ENCODE results near the gene HOXD8. TPM values are rescaled to one million over a fixed set of nuclear protein-coding genes. Genes with fewer than 3 reads are reported as not detected.
A peak's percentile ranks its signal among the peaks of the same experiment; 100 is the strongest.

Gene HOXD8
- polyA plus RNA-seq, 4 donors, result 0.89 to 7.3 (median 3.6) TPM

DNA sequence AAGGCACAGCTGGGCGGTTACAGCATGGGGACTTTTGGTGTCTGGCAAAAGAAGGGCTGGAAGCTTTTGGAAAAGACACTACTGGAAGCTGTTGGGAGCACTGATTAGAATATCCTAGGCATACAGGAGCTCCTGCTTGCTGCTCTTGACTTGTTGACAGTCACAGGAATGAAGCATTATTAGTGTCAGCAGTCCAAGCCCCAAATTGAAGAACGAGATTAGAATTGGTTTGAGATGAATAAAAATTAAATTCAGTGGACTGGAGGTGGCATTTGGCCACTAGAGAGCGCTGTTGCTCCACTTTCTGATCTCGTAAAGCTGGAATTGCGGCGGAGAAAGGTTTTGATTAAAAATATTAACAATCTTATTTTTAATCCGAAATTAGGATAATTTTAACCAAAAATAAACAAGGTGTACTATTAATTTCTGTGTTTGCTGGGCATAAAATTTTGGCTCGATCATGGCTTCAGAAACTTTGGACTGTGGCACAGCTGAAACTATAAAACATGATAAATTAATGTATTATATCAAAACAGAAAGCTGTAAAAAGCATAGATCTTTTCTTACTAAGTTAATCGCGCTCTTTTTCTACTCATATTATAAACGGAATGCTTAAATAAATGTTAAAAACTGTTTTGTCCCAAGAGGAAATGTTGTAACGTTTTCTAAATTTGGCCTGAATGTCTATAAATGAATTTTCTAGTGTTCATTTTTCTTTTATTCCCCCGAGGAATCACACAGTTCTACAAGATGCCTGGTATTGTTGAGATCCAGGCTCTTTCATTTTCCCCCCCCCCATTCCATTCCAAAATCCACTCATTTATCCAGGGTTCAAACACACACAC is 2.4 kb upstream of the HOXD8 start:
- Histone ChIP-seq H3K4me3 (ENCODE audit: low read depth in 1 of 3, low read length in 3 of 3) (no peak overlapping the region), H3K9me3 (ENCODE audit: control insufficient read depth in 2 of 2, insufficient read depth in 1 of 2, low read depth in 1 of 2, low read length in 1 of 2) (no peaks in the 10 kb centered on the region), H3K27me3 (ENCODE audit: control insufficient read depth in 3 of 3, insufficient read depth in 3 of 3, low read length in 3 of 3) (peaks cover 11 to 89% (median 44%) of the 10 kb centered on the region in 3 donors), H3K27ac (ENCODE audit: low read depth in 1 of 3, low read length in 2 of 3) (no peak overlapping the region), H3K36me3 (ENCODE audit: control insufficient read depth in 3 of 3, insufficient read depth in 2 of 3, low read depth in 1 of 3, low read length in 3 of 3) (no peaks in the 10 kb centered on the region), H3K4me1 (ENCODE audit: control insufficient read depth in 3 of 3, insufficient read depth in 2 of 3, low read depth in 1 of 3, low read length in 2 of 3) (peaks cover 0 to 2% (median 2%) of the 10 kb centered on the region in 3 donors)
- FAIRE-seq (peak; percentile 44), DNase-seq (peak; percentile 52 to 70)
- 2 to 4% (median 3%) methylated on average over 13 of the region's 13 CpGs for WGBS, 3 donors

GRCh38 chr2:176127774-176128072 is 1.8 kb upstream of the HOXD8 start:
- H3K4me1 ChIP-seq (ENCODE audit: control insufficient read depth in 3 of 3, insufficient read depth in 2 of 3, low read depth in 1 of 3, low read length in 2 of 3), result peaks cover 0 to 2% (median 2%) of the 10 kb centered on the region in 3 donors
- WGBS, 3 donors, result 20 to 36% (median 31%) methylated on average over 4 of the region's 4 CpGs

DNA sequence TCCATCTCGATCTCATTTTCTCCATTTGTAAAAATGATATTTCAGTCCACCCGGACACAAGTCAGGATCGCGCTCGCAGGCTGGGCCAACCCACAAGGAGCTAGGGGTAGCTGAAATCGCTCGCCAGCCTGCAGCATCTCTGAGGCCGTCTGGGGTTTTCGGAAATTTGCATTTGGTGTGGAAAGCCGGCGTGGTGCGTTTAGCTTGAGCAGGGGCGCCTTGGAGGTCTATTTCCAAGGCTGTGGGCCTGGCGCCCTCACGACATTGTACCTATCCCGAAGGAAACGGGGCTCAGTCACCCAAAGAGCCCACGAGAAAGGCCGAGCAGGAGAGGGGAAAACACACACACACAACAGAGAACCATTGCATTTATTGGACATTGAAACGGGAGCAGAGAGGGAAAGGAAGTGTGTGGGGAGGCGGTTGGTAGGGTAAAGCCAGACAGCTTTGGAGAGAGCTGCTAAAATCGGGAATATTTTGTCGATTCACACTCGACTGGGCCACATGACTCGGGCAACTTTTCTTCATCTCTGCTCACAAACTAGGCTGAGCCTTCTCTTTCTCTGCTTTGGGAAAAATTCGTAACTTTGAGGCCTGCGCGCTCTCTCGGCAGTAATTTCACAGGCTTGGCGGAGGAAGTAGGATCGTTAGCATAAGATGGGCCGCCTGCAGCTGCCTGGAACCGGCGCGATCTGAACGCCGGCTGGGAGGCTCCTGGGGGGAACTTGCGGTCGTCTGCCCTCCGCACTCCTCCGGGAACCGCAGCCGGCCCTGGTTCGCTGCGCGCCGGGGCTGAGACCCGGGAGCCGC is 1.1 kb upstream of the HOXD8 start:
- no peaks in the 10 kb centered on the region for H3K9me3 ChIP-seq (ENCODE audit: control insufficient read depth in 2 of 2, insufficient read depth in 1 of 2, low read depth in 1 of 2, low read length in 1 of 2)
- H3K4me3 ChIP-seq (ENCODE audit: low read depth in 1 of 3, low read length in 3 of 3), result peak overlapping the region in 1 of 3 donors; percentile 41
- no peaks in the 10 kb centered on the region for H3K36me3 ChIP-seq (ENCODE audit: control insufficient read depth in 3 of 3, insufficient read depth in 2 of 3, low read depth in 1 of 3, low read length in 3 of 3)
- WGBS, 3 donors, result 6 to 13% (median 11%) methylated on average over 45 to 49 of the region's 49 CpGs
- DNase-seq (peak in 1 of 2 donors; percentile 55), FAIRE-seq (no peak)
- H3K4me1 ChIP-seq (ENCODE audit: control insufficient read depth in 3 of 3, insufficient read depth in 2 of 3, low read depth in 1 of 3, low read length in 2 of 3), result peaks cover 0 to 2% (median 2%) of the 10 kb centered on the region in 3 donors
- peaks cover 7 to 91% (median 39%) of the 10 kb centered on the region in 3 donors for H3K27me3 ChIP-seq (ENCODE audit: control insufficient read depth in 3 of 3, insufficient read depth in 3 of 3, low read length in 3 of 3)
- peak overlapping the region in 2 of 3 donors; percentile 17 to 77 for H3K27ac ChIP-seq (ENCODE audit: low read depth in 1 of 3, low read length in 2 of 3)

More at GRCh38 chr2:176127774-176128072, 1.8 kb upstream of the HOXD8 start:
- Histone ChIP-seq H3K27me3 (ENCODE audit: control insufficient read depth in 3 of 3, insufficient read depth in 3 of 3, low read length in 3 of 3) (peaks cover 10 to 90% (median 42%) of the 10 kb centered on the region in 3 donors), H3K27ac (ENCODE audit: low read depth in 1 of 3, low read length in 2 of 3) (no peak overlapping the region), H3K36me3 (ENCODE audit: control insufficient read depth in 3 of 3, insufficient read depth in 2 of 3, low read depth in 1 of 3, low read length in 3 of 3) (no peaks in the 10 kb centered on the region), H3K9me3 (ENCODE audit: control insufficient read depth in 2 of 2, insufficient read depth in 1 of 2, low read depth in 1 of 2, low read length in 1 of 2) (no peaks in the 10 kb centered on the region), H3K4me3 (ENCODE audit: low read depth in 1 of 3, low read length in 3 of 3) (no peak overlapping the region)
- no peak for FAIRE-seq
- no peak for DNase-seq

DNA sequence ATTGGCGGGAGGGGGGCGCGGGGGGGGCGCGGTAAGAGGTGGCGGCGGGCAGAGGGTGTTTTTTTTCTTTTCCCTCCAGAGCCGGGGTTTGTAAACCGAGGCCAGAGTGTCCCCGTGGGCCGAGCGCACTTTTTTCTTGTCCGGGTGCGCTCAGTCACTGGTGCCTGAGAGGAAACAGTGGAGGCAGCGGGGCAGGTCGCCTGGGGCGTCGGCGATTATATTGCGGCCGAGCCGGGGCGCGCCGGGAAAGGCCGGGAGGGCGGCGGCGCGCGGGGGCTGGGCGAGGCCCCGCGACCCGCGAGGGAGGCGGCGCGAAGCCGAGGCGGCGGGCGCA is 275 bp downstream of the HOXD8 start:
- peak overlapping the region in 2 of 3 donors; percentile 59 to 75 for H3K27ac ChIP-seq (ENCODE audit: low read depth in 1 of 3, low read length in 2 of 3)
- FAIRE-seq, result no peak
- peaks cover 0 to 2% (median 2%) of the 10 kb centered on the region in 3 donors for H3K4me1 ChIP-seq (ENCODE audit: control insufficient read depth in 3 of 3, insufficient read depth in 2 of 3, low read depth in 1 of 3, low read length in 2 of 3)

DNA sequence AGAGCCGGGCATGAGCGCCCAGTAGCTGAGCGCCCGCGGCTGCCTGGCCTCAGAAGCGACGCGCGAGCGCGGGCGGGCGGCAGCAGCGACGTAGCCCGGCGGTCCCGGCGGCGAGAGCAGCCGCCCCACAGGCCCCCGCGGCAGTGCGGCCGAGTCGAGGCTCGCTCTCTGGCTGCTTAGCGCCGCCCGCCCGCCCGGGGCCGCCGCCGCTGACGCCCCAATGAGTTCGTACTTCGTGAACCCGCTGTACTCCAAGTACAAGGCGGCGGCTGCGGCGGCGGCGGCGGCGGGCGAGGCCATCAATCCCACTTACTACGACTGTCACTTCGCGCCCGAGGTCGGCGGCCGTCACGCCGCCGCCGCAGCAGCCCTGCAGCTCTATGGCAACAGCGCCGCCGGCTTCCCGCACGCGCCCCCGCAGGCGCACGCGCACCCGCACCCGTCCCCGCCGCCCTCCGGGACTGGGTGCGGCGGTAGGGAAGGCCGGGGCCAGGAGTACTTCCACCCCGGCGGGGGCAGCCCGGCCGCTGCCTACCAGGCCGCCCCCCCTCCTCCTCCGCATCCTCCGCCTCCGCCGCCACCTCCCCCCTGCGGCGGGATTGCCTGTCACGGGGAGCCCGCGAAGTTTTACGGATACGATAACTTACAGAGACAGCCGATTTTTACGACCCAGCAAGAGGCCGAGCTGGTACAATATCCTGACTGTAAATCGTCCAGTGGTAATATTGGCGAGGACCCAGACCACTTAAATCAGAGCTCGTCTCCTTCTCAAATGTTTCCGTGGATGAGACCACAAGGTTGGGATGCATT is 847 bp downstream of the HOXD8 start:
- Histone ChIP-seq H3K27ac (ENCODE audit: low read depth in 1 of 3, low read length in 2 of 3) (peak overlapping the region in 2 of 3 donors; percentile 43 to 75), H3K9me3 (ENCODE audit: control insufficient read depth in 2 of 2, insufficient read depth in 1 of 2, low read depth in 1 of 2, low read length in 1 of 2) (no peaks in the 10 kb centered on the region), H3K4me3 (ENCODE audit: low read depth in 1 of 3, low read length in 3 of 3) (peak overlapping the region; percentile 41 to 45 (median 44)), H3K4me1 (ENCODE audit: control insufficient read depth in 3 of 3, insufficient read depth in 2 of 3, low read depth in 1 of 3, low read length in 2 of 3) (peaks cover 0 to 2% (median 2%) of the 10 kb centered on the region in 3 donors), H3K27me3 (ENCODE audit: control insufficient read depth in 3 of 3, insufficient read depth in 3 of 3, low read length in 3 of 3) (peaks cover 7 to 91% (median 36%) of the 10 kb centered on the region in 3 donors), H3K36me3 (ENCODE audit: control insufficient read depth in 3 of 3, insufficient read depth in 2 of 3, low read depth in 1 of 3, low read length in 3 of 3) (no peaks in the 10 kb centered on the region)
- DNase-seq (peak in 1 of 2 donors; percentile 67), FAIRE-seq (no peak)
- 3 to 6% (median 4%) methylated on average over 64 to 100 of the region's 100 CpGs for WGBS, 3 donors

More for the DNA sequence above, 275 bp downstream of the HOXD8 start:
- WGBS, 3 donors, result 1 to 7% (median 4%) methylated on average over 37 to 43 of the region's 43 CpGs
- Histone ChIP-seq H3K4me3 (ENCODE audit: low read depth in 1 of 3, low read length in 3 of 3) (peak overlapping the region; percentile 30 to 45 (median 44)), H3K27me3 (ENCODE audit: control insufficient read depth in 3 of 3, insufficient read depth in 3 of 3, low read length in 3 of 3) (peaks cover 7 to 91% (median 36%) of the 10 kb centered on the region in 3 donors), H3K9me3 (ENCODE audit: control insufficient read depth in 2 of 2, insufficient read depth in 1 of 2, low read depth in 1 of 2, low read length in 1 of 2) (no peaks in the 10 kb centered on the region), H3K36me3 (ENCODE audit: control insufficient read depth in 3 of 3, insufficient read depth in 2 of 3, low read depth in 1 of 3, low read length in 3 of 3) (no peaks in the 10 kb centered on the region)
- peak in 1 of 2 donors; percentile 65 for DNase-seq

- H3K36me3 ChIP-seq (ENCODE audit: control insufficient read depth in 3 of 3, insufficient read depth in 2 of 3, low read depth in 1 of 3, low read length in 3 of 3), result no peaks in the 10 kb centered on the region
- H3K27me3 ChIP-seq (ENCODE audit: control insufficient read depth in 3 of 3, insufficient read depth in 3 of 3, low read length in 3 of 3), result peaks cover 7 to 91% (median 40%) of the 10 kb centered on the region in 3 donors
- H3K4me1 ChIP-seq (ENCODE audit: control insufficient read depth in 3 of 3, insufficient read depth in 2 of 3, low read depth in 1 of 3, low read length in 2 of 3), result peaks cover 0 to 4% (median 2%) of the 10 kb centered on the region in 3 donors
- H3K4me3 ChIP-seq (ENCODE audit: low read depth in 1 of 3, low read length in 3 of 3), result peak overlapping the region in 2 of 3 donors; percentile 41 to 44
- FAIRE-seq, result no peak
- DNase-seq, result no peak
- 10 to 16% (median 14%) methylated on average over 15 of the region's 15 CpGs for WGBS, 3 donors
- H3K27ac ChIP-seq (ENCODE audit: low read depth in 1 of 3, low read length in 2 of 3), result peak overlapping the region in 2 of 3 donors; percentile 43 to 75
- H3K9me3 ChIP-seq (ENCODE audit: control insufficient read depth in 2 of 2, insufficient read depth in 1 of 2, low read depth in 1 of 2, low read length in 1 of 2), result no peaks in the 10 kb centered on the region
Measured at GRCh38 chr2:176130957-176131847, 1.7 kb downstream of the HOXD8 start.

DNA sequence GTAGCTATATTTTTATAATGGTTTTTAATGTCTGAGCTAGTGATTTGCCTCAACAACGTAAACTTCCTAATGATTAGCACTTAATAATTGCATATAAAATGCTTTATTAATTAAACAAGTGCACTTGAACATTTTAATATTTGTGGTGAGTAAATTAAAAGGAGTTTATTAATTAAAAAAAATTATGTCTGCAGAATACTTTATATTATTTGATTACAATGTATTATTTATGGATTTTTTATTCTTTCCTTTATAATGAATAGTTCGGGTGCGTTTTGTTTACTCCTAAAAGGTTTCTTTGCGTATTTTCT is 2.3 kb downstream of the HOXD8 start:
- WGBS, 3 donors, result 20 to 31% (median 23%) methylated on average over 4 of the region's 4 CpGs
- no peak for FAIRE-seq
- H3K27ac ChIP-seq (ENCODE audit: low read depth in 1 of 3, low read length in 2 of 3), result no peak overlapping the region

More for the DNA sequence above, 2.3 kb downstream of the HOXD8 start:
- no peak for DNase-seq
- peaks cover 0 to 4% (median 2%) of the 10 kb centered on the region in 3 donors for H3K4me1 ChIP-seq (ENCODE audit: control insufficient read depth in 3 of 3, insufficient read depth in 2 of 3, low read depth in 1 of 3, low read length in 2 of 3)
- peak overlapping the region in 1 of 3 donors; percentile 21 for H3K4me3 ChIP-seq (ENCODE audit: low read depth in 1 of 3, low read length in 3 of 3)
- H3K27me3 ChIP-seq (ENCODE audit: control insufficient read depth in 3 of 3, insufficient read depth in 3 of 3, low read length in 3 of 3), result peaks cover 8 to 91% (median 41%) of the 10 kb centered on the region in 3 donors
- H3K9me3 ChIP-seq (ENCODE audit: control insufficient read depth in 2 of 2, insufficient read depth in 1 of 2, low read depth in 1 of 2, low read length in 1 of 2), result no peaks in the 10 kb centered on the region
- no peaks in the 10 kb centered on the region for H3K36me3 ChIP-seq (ENCODE audit: control insufficient read depth in 3 of 3, insufficient read depth in 2 of 3, low read depth in 1 of 3, low read length in 3 of 3)

All from small intestine (tissue), 7 donors.